KMS-11 (cell line): ENCODE data around the gene TNFRSF14.
A peak's percentile ranks its signal among the peaks of the same experiment; 100 is the strongest.

Source experiments
- H2AFZ ChIP-seq: fragments of 200-600 bp; sonication (generic); 2 replicates; pipeline ENCODE4 v1.6.1; 2016; ENCODE audit warnings: antibody characterized with exemption, mixed run types, low read depth
- H3K27ac ChIP-seq: fragments of 200-600 bp; sonication (generic); 2 replicates; pipeline ENCODE4 v1.6.1; 2016; ENCODE audit warnings: mild to moderate bottlenecking, mixed run types
- H3K27me3 ChIP-seq: fragments of 200-600 bp; sonication (generic); 2 replicates; pipeline ENCODE4 v1.6.1; 2017; ENCODE audit warnings: mild to moderate bottlenecking, low read depth, mixed run types, moderate library complexity; ENCODE audit not compliant: insufficient read depth
- H3K36me3 ChIP-seq: fragments of 200-600 bp; sonication (generic); 2 replicates; pipeline ENCODE4 v1.6.1; 2017; ENCODE audit warnings: mild to moderate bottlenecking, mixed run types; ENCODE audit not compliant: insufficient read depth
- H3K4me1 ChIP-seq: fragments of 200-600 bp; sonication (generic); 2 replicates; pipeline ENCODE4 v1.6.1; 2016; ENCODE audit warnings: mild to moderate bottlenecking, low read depth, mixed run types; ENCODE audit not compliant: poor library complexity, severe bottlenecking
- H3K4me2 ChIP-seq: fragments of 200-600 bp; sonication (generic); 2 replicates; pipeline ENCODE4 v1.7.0; 2016; ENCODE audit warnings: mild to moderate bottlenecking, mixed run types
- H3K4me3 ChIP-seq: fragments of 200-600 bp; sonication (generic); IDR thresholded peaks from 2 replicates; pipeline ENCODE4 v1.6.1; 2017; ENCODE audit warnings: low read depth, low read length, mixed read lengths; ENCODE audit not compliant: insufficient read depth
- H3K79me2 ChIP-seq: fragments of 200-600 bp; sonication (generic); 2 replicates; pipeline ENCODE4 v1.6.1; 2016; ENCODE audit warnings: low read depth, mixed run types; ENCODE audit not compliant: insufficient read depth
- H3K9ac ChIP-seq: fragments of 200-600 bp; sonication (generic); 2 replicates; pipeline ENCODE4 v1.6.1; 2016; ENCODE audit warnings: mild to moderate bottlenecking, mixed run types
- H4K20me1 ChIP-seq: fragments of 200-600 bp; sonication (generic); 2 replicates; pipeline ENCODE4 v1.6.1; 2016; ENCODE audit warnings: mild to moderate bottlenecking, mixed run types; ENCODE audit not compliant: insufficient read depth
- CTCF ChIP-seq: fragments of 200-600 bp; sonication (generic); conservative IDR thresholded peaks from 2 replicates; pipeline ENCODE4 v1.6.1; 2017; ENCODE audit warnings: low read depth, mild to moderate bottlenecking, antibody characterized with exemption, low read length, moderate library complexity, mixed read lengths

TNFRSF14 gene

DNA sequence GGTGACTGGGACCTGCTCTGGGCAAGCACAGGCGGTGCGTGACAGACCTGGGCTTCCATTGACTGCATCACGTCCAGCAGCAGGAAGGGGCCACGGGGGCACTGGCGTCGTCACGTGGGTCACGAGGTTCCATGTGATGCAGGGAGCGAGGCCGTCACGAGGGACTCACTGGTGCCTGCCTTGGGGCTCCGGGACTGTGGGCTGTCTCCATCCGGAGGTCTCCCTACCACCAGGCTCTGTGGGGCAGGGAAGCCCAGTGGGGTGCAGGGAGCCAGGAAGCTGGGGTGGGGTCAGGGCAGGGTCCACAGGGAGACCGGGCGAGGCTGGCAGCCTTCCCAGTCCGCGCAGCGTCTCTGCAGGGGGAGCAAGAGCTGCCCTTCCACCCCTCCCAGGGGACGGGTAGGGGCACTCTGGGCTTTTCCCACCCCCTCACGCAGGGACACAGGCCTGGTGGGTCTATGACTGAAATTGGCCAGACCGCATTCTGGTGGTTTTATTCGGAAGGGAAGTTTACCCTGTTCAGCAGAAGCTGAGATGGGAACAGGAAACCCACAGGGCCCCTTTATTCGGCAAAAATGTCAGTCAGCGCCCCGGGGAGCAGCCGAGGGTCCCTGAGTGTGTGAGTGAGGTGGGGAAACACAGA lies 416 bp upstream of the TNFRSF14 start:
- Histone ChIP-seq H3K4me2 (peak overlapping the region; percentile 83), H4K20me1 (no peaks in the 10 kb centered on the region), H2AFZ (peak overlapping the region; percentile 88), H3K4me1 (peaks cover 10% of the 10 kb centered on the region), H3K4me3 (peak overlapping the region; percentile 89), H3K27me3 (no peaks in the 10 kb centered on the region), H3K36me3 (no peaks in the 10 kb centered on the region), H3K27ac (peak overlapping the region; percentile 80), H3K79me2 (no peaks in the 10 kb centered on the region), H3K9ac (peak overlapping the region; percentile 92)
- TF ChIP-seq CTCF: no peak

- Histone ChIP-seq H3K36me3 (no peaks in the 10 kb centered on the region), H3K4me3 (peak overlapping the region; percentile 89), H4K20me1 (no peaks in the 10 kb centered on the region), H3K4me1 (peaks cover 10% of the 10 kb centered on the region), H3K27me3 (no peaks in the 10 kb centered on the region), H2AFZ (peak overlapping the region; percentile 88), H3K79me2 (no peaks in the 10 kb centered on the region), H3K9ac (peak overlapping the region; percentile 92), H3K27ac (peak overlapping the region; percentile 80), H3K4me2 (peak overlapping the region; percentile 83)
- TF ChIP-seq CTCF: no peak
Measured at GRCh38 chr1:2556678-2557481, 709 bp downstream of the TNFRSF14 start.

DNA sequence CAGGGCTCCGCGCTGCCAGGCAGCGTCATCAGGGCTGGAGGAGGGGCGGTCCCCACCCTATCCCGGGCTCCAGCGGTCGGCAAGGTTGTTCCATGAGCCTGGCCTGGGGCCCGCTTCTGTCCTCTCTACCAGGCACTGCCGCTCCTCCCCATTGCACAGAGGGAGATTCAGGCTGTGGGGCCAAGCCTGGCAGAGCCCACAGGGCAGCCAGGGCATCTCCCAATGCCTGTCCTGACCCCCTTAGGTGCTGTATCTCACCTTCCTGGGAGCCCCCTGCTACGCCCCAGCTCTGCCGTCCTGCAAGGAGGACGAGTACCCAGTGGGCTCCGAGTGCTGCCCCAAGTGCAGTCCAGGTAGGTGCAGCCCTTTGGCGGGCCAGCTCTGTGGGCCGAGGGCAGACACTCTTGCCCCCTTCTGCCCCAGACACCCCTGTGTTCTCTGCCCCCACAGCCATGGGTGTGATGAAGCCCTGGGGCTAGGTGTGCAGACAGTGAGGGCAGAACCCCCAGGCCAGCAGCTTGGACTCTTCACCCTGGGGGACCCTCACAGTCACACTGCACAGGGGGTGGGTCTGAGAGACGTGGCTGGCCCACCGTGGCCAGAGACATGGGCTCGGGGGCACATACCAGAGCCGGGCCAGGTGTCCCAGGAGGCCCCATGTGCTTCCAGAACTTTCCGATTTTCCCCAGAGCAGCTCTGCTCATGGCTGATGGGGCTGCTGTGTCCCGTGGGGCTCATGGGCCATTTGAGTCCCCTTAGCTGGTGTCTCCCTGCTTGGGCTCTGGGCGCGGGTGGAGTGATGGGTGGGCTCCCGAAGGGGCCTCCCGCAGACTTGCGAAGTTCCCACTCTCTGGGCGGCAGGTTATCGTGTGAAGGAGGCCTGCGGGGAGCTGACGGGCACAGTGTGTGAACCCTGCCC lies 1.6 kb downstream of the TNFRSF14 start:
- Histone ChIP-seq H3K79me2 (no peaks in the 10 kb centered on the region), H4K20me1 (no peaks in the 10 kb centered on the region), H3K4me2 (peak overlapping the region; percentile 83), H3K4me3 (no peak overlapping the region), H2AFZ (no peak overlapping the region), H3K27me3 (no peaks in the 10 kb centered on the region), H3K36me3 (no peaks in the 10 kb centered on the region), H3K9ac (no peak overlapping the region), H3K27ac (no peak overlapping the region), H3K4me1 (peaks cover 10% of the 10 kb centered on the region)
- TF ChIP-seq CTCF: no peak

- Histone ChIP-seq H3K27me3 (no peaks in the 10 kb centered on the region), H3K36me3 (no peaks in the 10 kb centered on the region), H3K4me2 (no peak overlapping the region), H3K79me2 (no peaks in the 10 kb centered on the region), H3K4me3 (no peak overlapping the region), H3K4me1 (peaks cover 10% of the 10 kb centered on the region), H3K27ac (no peak overlapping the region), H3K9ac (no peak overlapping the region), H4K20me1 (no peaks in the 10 kb centered on the region), H2AFZ (no peak overlapping the region)
- TF ChIP-seq CTCF: no peak
Measured at GRCh38 chr1:2558420-2558819, 2.2 kb downstream of the TNFRSF14 start.
